ENCODE results near the gene SSBP2.

SSBP2 gene

DNA sequence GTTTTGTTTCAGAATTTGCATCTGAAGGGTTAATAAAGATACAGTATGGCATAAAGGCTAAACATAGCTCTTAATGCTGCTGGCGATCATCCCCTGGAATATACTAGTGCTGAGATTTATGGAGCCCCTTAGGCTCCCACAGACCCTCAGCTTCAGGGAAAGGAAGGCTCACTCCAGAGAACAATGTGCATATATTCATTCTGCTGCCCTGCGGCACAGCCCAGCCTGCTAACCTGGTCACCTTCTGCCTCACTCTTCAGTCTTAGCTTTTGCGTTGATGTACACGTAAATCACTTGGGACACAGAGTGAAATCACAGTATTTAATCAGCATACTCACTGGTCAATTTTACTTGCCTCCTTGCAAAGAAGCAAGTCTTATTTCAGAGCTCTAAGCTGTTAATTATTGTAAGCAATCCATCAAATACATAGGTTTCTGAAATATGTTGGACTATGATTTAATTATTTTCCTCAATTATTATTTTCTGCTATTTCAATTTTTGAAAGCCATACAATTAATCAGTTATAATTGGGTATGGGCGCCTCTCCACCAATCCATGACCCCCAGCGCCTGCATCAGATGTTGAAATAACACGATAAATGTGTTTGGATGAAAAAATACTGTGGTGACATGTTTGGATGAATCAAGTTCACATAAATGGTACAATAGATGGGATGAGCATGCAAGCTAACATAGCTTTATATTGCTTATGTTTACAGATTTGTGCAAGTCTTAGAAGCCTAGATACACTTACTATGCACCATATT, 345.6 kb downstream of the SSBP2 start:
- DNase-seq (ENCODE audit: insufficient read length, low spot score) (no peak), FAIRE-seq (no peak)

DNA sequence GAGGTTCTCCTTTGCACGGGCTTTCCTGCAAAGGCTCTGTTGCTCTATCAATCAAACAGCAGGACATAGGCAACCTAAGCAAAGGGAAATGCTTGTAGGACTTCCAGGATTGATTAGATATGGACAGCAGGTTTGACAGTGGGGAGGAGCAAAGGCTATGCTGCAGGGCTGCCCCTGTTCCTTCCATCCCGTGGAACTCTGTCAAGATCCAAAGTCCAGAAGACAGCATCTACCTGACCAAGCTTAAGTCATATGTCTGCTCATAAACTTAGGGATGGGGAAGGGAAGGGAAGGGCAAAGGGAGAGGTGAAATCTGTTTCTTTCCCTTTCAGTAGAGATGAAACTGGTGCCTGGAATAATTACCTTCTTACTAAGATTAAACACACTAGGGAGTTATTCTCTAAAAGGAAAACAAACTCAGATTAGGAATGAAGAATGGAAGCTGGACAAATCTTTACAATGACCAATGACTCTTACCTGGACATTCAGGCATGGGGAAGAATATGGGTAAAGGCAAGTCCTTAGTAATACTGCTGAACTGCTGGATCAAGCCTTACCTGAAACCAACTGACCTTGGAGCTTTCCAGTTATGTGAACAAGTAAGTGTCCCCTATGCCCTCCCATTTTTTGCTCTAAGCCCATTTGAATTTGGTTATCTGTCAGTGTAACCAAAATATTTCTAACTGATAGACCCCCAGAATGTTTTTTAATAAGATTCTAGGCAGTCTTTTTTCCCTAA, 348.5 kb downstream of the SSBP2 start:
- FAIRE-seq, result peak; percentile 23
- no peak for DNase-seq (ENCODE audit: insufficient read length, low spot score)

DNA sequence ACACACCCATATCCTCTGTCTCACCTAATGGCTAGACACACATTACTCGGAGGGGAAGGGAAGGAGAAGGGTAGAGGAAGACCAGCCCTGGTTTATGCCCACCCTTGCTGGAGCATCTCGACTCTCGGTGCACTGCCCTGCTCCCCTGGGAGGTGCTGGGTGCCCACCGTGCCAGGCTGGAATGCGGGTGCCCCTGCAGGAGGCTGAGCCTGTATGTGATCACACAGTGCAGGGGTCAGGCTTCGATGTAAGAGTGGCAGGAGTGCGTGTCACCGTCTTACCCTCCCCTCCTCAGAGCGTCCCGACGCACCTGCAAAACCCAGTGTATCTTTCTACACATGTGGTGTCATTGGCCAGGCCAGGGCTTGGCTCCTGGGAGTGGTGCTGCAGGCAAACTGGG, 349.6 kb downstream of the SSBP2 start:
- FAIRE-seq, result no peak
- DNase-seq (ENCODE audit: insufficient read length, low spot score), result no peak

DNA sequence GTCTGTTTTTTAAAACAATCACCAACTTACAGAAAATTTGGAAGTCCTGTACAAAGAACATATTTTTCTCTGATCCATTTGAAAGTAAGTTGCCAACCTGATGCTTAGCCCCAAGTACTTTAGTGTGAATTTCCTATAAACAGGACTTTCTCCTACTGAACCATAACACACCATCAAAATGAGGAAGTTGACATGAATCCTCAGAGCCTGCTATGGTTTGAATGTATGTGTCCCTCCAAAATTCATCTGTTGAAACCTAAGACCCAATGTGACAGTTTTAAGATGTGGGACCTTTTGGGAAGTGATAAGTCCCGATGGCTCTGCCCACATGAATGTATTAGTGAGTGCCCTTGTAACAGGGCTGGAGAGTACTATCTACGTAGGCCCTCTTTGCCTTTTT, 350.5 kb downstream of the SSBP2 start:
- FAIRE-seq, result no peak

DNA sequence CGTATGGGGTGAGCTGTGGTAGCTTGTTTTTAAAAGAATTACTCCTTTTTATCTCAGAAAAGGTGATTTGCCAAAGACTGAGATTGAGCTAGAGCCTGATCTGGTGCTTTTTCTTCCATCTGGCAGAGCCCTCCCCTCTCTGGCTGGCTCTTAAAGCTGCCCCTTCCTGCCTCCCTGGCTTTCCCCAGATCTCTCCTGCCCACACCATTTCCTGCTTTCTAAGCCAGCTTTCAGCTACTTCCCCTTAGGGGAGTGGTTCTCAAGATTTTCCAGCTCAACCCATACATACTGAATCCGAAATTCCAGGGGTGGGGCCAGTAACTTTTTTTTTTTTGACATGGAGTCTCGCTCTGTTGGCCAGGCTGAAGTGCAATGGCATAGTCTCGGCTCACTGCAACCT, 352.2 kb downstream of the SSBP2 start:
- DNase-seq (ENCODE audit: insufficient read length, low spot score), result no peak
- FAIRE-seq, result no peak

More for the DNA sequence above, 350.5 kb downstream of the SSBP2 start:
- no peak for DNase-seq (ENCODE audit: insufficient read length, low spot score)

DNA sequence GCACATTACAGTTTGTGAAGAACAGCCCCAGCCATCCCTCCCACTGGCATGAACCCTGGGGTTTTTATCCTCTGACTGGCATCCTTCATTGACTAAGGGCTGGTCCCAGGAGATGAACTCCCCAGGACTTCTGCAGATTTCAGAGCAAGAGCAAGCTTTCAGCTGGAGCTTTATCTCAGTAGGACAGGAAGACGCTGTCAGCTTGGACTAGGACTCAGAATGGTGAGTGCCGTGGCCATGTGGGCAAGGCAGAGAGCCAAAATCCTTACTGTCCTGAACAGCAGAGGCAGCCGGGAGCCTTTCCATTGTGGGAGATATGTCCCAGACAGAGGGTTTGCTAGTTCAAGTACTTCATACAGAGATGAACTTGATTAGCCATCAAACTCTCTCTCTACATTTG, 353.7 kb downstream of the SSBP2 start:
- FAIRE-seq (no peak), DNase-seq (ENCODE audit: insufficient read length, low spot score) (no peak)

DNA sequence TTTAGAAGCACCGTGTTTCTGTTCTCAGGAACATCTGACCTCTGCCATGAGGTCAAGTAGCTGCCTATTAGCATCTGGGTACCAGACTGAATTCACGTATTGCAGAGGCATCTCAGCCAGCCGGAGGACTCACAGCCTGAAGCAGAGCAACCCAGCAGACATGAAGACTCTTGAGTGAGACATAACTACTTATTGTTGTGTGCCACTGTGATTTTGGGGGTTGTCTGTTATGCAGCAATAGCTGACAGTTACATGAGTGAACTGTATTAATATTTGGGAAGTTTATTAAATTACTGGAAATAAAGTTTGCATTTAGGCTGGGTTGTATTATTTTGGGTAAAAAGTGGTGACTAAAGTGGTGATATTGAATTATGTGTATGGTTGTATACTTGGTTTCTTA, 355.6 kb downstream of the SSBP2 start:
- no peak for FAIRE-seq
- DNase-seq (ENCODE audit: insufficient read length, low spot score), result no peak

DNA sequence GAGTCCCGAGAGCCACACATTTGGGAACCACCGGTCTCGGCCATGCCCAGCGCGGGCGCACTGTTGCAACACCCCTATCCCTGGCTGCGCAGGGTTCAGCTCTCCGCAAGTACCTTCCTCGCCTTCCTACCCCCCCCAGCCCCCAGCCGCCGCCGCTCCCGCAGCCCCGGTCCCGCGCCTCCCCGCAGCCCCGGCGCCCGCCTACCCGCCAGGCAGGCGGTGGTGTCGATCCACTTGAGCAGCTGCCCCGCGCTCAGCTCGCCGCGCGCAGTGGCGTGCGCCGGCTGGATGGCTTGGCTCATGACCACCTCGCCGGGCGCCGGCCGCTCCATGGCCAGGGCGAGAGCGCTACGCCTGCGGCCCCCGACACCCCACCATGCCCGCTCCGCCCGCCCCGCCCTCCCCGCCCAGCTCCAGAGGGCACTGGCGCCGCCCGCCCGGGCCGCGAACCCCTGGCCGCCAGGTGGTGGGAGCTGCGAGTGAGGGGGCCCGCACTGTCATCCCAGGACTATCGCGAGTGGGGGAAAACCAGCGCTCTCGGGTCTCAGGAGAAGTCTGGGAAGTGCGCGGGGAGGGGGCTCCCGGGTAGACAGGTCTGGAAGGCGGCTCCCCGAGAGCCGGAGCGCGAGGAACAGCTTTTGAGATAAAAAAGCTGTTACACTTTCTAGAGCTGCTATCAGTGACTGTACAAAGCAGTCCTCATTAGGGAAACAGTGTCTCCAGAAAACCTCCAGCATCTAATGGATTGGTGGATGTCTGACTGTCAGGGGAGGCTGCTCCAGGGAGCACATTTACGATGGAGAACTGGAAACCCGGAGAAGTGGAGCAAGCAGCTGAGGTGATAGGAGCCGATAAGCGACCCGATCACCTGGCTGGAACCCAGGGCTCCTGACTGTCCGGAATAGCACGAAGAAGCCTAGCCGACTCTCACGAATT, 356.8 kb downstream of the SSBP2 start, which contains the start of gene ACOT12:
Gene ACOT12 (minus strand): TSS at position 352 of the 936 bp plus-strand sequence. CDS start 20 bp downstream, at position 332.
- DNase-seq (ENCODE audit: insufficient read length, low spot score) (no peak), FAIRE-seq (no peak)

DNA sequence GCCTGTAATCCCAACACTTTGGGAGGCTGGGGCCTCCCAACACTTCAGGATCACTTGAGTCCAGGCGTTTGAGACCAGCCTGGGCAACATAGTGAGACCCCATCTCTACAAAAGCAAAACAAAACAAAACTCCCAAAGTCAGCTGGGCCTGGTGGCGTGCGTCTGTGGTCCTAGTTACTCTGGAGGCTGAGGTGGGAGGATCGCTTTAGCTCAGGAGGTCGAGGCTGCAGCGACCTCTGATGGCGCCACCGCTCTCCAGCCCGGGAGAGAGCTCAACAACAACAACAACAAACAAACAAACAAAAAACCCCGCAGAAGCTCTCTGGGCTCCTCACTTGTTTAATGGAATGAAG, 357.5 kb downstream of the SSBP2 start:
- DNase-seq (ENCODE audit: insufficient read length, low spot score) (no peak), FAIRE-seq (no peak)

DNA sequence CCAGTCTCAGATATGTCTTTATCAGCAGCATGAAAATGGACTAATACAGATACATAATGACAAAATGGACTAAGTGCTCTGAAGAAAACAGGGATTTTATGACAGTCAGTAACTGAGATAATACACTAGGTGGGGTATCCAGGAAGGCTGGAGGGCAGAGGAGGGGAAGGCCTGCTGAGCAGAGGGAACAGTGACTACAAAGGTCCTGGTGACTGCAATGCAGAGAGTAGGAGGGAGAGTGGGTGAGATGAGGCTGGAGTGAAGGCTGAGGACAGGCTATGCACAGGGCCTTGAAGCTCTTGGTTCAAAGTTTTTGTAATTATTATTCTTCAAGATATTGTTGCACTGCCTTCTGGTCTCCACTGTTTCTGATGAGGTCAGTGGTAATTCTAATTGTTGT, 361.9 kb downstream of the SSBP2 start:
- DNase-seq (ENCODE audit: insufficient read length, low spot score), result no peak
- FAIRE-seq, result no peak

DNA sequence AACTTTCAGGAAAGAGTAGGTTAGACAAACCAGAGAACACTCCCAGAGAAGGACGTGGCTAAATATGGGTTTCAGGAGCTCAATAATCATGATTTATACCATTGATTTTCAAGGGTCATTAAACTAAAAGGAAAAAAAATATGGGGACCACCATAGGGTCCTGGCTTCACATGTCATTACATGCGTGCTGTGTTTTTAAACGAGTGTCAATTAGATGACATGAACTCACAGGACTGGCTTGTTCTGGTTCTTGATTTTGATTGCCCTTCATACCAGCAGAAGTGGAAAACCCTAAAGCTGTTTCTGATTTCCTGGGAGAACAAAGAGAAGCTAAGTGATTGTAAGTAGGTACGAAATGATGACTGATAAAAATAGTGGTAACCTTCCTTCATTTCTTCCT, 362.7 kb downstream of the SSBP2 start:
- FAIRE-seq (no peak), DNase-seq (ENCODE audit: insufficient read length, low spot score) (no peak)

DNA sequence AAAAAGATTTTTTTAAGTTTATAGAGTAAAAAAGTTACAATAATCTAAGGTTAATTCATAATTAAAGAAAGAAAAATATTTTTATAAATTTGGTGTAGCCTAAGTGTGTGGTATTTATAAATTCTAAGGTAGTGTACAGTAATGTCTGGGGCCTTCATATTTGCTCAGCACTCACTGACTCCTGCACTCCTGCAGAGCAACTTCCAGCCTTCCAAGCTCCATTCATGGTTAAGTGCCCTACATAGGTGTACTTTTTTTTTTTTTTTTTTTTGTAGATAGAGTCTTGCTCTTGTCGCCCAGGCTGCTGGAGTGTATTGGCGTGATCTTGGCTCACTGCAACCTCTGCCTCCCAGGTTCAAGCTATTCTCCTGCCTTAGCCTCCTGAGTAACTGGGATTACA, 367.0 kb downstream of the SSBP2 start:
- FAIRE-seq, result no peak

DNA sequence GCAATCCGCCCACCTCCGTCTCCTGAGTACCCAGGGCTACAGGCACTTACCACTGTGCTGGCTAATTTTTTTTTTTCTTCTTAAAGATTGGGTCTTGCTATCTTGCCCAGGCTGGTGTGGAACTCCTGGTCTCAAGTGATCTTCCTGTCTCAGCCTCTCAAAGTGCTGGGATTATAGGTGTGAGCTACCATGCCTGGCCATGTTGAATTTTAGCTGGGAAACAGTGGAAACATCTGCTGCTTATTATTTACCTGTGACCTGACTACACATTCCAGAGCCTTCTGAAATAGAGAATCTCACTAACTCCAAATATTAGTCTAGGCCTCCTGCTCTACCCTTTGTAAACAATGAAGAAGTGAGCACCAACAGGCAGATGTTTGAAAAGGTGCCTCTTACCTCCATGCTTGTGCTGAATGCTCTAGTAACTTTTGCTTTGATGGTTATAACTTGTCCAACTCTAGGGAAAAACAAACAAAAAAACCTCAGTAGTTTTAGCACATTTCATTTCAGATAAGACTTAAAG, 379.5 kb downstream of the SSBP2 start:
- no peak for FAIRE-seq
- DNase-seq (ENCODE audit: insufficient read length, low spot score), result no peak

More for the DNA sequence above, 367.0 kb downstream of the SSBP2 start:
- DNase-seq (ENCODE audit: insufficient read length, low spot score), result no peak

DNA sequence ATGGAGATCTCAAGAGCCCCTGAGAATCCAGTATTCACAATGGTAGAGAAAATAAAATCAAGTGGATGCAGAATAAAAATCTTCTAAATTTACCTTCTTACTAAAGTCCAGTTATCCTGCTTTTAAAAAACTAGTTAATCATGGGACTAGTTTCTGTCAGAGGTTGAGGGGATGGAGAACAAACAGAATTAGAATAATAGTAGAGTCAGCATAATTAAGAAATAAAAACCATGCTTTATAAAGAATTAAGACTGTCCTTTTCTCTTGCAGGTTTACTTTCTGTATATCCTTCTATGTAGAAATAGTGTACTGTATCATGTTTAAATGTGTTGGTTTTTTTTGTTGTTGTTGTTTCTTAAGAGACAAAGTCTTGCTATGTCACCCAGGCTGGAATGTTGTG, 380.0 kb downstream of the SSBP2 start:
- FAIRE-seq (no peak), DNase-seq (ENCODE audit: insufficient read length, low spot score) (no peak)

DNA sequence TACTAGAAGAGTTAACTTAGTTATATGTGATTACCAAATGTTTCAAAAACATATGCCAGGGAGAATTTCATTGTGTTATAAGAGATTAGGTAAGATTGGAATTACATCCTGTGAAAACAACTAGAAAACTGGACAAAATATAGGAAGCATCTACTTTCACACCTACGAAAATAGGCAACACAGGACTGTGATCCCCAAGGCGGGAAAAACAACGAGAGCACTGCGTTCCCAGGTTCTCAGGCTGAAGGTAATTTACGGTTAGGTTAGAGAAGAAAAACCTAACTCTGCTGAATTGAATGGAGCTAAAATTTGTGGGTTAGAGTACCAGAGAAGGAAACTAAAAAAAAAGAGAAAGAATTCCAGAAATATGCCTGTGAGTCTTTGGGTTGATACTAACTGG, 385.4 kb downstream of the SSBP2 start:
- FAIRE-seq, result no peak
- no peak for DNase-seq (ENCODE audit: insufficient read length, low spot score)

DNA sequence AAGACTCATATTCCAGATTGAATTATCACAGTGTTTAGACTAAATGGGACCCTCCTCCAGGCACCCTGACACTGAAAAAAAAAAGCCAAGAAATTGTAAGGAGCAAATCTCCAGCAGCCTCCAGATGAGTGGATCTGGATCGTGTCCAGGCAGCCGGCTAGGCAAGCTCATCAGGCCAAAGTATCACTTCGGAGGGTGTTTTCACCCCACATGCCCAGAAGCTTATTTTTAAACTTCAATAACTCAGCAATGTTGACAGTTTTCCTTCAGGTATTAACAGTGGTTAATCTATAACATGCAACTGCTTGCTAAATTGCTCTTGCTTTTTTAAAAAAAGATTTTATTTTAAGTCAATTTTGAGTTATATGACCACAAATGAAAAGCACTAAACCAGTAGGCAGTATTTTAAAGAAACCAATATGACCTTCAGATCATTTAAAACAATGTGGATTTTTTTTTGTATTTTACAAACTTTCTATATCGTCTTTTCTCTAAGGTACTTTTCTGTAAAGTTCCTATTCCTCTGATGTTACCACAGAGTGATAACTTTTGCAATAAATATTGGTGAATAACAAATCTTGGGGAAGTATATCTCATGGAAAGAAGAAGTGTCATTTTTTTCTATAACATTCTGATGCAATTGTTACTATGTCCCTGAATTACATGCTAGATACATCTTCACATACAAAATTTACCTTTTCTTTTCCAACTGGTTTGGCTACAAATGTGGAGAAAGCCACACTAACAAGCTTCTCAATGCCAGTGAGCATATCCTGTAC, 387.6 kb downstream of the SSBP2 start:
- no peak for DNase-seq (ENCODE audit: insufficient read length, low spot score)
- no peak for FAIRE-seq

Measured in GM19239 (cell line).